Stimulated activated CD4-positive, alpha-beta T cell treated with anti-CD3 and anti-CD28 coated beads, Interleukin-4, amount 100 ng/mL, for 1 hour (primary cell): Measurements from ENCODE around the gene KRT14.
"Not testable (repeated sequence)": the region's sequence is repeated elsewhere in the genome, so short reads cannot be mapped to it uniquely, and the experiment has no call there.

Experiments
- DNase-seq: peaks from one replicate; pipeline ENCODE4 v3.0.0-alpha.2; 2020

Gene KRT14

DNA sequence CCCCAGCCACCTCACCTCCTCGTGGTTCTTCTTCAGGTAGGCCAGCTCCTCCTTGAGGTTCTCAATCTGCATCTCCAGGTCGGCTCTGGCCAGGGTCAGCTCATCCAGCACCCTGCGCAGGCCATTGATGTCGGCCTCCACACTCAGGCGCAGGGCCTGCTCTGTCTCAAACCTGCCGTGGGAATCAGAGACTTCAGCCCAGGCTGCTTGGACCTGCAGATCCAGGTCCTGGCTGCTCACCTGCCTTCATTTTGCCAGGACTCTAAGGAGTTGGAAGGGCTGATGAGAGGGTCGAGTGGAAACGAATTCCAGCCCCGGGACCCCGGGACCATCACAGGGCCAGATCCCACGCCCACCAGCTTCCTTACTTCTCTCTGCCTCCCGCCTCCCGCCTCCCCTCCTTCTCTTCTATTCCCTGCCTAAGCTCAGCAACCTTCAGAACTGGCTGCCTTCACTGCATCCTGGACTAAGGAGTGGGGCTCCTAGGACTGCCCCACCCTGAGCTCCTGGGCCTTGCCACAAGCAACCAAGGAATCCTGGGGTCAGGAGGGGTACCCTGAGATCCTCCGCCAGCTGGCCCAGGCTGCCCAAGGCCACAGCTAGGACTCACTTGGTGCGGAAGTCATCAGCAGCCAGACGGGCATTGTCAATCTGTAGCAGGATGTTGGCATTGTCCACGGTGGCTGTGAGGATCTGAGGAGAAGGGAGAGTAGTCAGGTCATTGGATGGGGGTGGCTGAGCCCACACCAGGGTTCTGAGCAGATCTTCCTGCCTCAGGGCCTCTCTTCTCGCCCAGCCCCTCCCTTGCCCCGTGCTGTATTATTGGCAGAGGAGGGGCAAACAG lies 35.9 kb upstream of the KRT14 start:
- not testable (repeated sequence) for DNase-seq

DNA sequence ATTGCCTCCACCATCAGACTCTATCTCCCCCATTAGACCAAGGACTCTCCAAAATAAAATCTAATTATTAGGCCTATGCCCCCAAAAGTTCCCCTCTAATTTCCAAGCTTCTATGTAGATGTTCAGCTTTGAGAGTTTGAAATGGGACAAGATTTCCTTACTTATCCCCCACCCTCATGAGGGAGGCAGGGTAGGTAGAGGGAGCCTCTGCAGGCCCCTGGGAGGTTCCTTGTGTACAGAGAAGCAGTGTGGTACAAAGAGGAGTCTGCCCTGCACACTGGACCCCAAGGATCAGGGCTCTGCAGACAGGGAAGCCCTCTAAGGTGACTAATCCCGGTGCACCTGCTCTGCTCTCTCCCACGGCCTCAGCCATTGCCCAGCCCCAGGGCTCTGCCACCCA lies 35.2 kb upstream of the KRT14 start:
- no peak for DNase-seq

DNA sequence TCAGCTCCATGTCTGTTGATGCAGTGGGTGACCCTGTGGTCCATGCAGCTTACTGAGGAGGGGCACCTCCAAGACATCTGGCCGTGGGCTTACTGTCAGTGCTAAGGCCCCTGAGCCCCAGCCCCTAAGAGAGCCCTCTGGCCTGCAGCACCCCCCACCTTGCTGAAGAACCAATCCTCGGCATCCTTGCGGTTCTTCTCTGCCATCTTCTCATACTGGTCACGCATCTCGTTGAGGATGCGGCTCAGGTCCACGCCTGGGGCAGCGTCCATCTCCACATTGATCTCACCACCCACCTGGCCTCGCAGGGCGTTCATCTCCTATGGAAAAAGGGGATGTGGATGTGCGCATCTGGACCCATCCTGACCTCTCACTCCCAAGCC lies 34.7 kb upstream of the KRT14 start:
- DNase-seq = not testable (repeated sequence)

DNA sequence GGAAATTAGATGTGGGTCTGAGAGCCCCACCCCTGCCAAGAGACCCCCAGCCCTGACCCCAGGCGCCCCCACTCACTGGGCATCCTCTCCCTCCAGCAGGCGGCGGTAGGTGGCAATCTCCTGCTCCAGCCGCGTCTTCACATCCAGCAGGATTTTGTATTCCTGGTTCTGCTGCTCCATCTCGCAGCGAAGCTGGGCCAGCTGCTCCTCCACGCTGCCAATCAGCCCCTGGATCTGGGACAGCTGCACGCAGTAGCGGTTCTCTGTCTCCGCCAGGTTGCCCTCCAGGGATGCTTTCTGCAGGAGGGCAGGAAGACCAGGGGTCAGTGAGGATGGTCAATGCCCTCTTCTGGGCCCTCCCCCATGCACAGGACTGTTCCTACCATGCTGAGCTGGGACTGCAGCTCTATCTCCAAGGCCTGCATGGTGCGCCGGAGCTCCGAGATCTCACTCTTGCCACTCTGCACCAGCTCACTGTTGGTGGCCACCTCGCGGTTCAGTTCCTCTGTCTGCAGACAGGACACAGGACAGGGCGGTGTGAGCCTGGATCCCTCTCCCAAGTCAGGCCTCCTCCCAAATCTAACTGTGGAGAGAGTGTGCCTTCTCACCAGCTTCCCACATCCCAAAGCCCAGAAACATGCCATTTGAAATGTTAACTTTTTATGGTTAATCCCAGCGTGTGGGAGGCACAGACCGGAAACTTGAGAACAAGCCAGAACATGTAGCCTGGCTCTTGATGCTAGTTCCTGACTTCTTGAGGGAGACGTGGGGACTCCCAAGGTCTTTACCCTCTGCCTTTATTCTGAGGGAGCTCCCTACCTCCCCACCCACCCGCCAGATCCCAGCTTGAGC lies 34.1 kb upstream of the KRT14 start:
- no peak for DNase-seq

DNA sequence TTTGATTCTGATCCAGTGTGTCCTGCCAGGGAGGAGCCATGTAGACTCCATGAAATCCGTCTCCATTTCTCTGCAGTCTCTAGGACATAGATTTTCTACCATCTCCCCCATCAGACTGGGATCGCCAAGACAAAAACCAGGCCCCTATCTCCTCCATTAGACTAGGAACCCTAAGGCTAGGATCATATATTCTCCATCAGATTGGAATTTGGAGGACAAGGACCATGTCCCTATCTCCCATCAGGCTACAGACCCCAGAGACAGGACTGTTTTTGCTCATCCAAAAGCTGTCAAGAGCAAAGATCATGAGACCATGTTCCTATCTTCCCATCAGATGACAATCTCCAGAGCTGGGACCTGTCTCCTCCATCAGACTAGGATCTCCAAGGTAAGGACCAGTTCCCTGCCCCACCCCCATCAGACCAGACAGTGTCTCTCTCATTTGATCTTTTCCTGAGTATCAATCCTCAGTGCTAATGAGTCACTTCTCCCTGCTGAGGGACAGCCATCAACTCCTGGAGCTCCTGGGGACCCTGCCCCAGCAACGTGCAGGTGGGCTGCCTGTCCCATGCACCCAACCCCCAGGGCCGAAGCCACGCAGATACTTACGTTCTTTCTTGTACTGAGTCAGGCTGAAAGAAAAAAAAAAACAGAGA lies 33.4 kb upstream of the KRT14 start:
- DNase-seq = not testable (repeated sequence)

DNA sequence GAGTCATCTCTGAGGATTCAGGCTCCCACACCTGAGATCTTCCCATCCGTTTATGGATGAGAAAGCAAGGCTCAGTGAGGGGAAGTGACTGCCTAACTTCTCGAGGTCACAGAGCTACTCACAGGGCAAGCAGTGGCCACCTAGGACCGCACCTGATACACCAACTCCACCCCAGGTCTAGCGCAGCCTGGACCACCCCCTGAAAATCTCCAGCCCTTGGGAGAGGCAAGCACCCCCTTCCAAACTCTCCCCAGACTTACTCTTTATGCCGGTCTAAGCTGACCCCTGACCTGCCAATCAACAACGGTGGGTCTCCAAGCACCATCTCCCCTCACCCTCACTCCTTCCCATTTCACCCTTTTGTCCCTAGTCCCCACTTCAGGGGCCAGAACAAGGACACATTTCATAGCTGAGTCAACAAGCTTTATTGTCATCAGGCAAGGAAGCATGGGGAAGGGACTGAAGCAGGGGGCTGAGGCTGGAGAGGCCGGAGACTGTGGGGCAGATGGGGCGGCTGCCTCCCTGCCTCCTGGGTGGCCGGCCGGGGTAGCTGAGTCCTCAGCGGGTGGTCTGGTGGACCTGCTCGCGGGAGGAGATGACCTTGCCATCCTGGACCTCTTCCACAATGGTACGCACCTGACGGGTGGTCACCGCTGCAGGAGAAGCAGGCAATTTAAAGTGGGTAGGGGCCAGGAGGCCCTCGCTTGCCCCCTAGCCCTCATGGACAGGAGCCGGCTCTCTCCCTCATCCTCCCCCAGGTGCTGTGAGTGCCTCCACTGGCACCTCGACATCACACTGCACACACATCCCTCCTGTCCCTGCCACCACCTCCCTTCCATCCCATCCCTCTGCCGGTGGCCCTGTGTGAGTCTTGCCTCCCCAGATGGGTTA lies 32.6 kb upstream of the KRT14 start:
- DNase-seq = no peak

DNA sequence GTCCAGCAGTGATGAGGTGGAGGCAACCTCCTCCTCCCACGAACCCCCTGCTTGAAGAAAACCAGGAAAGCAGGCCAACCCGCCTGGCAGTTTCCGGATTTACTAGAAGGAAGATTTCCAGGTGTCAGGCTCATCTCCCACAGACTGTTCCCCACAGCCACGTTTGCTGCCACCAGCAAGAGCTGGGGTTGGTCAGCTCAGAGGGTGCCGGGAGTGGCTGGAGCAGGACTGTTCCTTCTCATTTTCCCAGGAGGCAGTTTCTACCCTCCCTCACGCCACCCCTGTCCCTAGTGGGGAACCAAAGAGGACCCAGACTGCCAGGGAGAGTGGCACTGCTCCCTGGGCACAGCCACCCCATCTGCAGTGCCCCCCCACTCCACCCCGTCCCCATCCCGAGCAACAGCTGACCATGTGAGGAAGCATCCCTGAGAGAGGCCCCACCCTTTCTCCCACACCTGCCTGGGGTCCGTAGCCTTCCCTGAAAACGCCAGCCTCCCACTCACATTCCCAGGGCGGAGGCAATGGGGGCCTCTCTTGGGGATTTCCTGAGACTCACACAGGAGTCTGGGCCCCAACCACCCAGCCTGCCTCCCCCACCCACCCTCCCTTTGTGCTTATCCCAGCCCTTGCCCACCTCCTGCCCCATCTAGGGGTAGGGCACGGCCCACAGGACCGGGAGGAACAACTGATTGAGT lies 31.8 kb upstream of the KRT14 start:
- DNase-seq = no peak

DNA sequence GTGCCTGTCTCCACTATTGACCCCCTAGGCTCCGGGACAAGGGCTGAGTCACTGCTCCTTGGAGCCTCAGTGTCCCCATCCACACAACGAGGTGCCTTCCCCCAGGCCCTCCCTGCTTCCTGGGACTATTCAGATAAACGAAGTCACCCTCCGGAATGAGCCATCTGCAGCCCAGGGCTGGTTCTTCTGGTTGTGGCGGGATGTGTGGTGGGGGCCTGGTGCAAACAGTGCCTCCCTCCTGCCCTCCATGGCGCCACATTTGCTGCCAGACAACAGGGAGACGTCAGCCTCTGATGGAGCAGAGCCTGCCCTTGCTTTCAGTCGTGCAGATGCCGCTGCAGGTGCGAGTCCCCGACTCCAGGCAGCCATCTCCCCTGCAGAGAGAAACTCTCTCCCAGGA lies 31.0 kb upstream of the KRT14 start:
- no peak for DNase-seq

DNA sequence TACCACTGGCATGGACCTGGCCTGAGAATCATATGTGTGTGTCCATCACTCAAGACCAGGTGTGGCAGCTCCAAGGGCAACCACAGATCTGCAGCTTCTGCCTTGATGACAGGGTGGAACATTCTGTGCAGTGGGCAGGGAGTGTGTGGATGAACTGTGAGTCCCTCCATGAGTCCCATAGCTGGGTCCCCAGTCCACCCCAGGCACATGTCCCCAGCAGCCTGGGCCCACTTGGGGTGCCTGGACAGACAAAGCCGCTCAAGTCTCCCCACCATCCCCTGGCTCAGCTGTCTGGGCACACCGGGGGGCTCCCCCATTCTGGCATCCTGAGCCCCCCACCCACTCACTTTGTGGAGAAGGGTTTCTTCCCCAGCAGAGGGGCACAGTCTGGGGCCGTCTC lies 30.4 kb upstream of the KRT14 start:
- DNase-seq = no peak

DNA sequence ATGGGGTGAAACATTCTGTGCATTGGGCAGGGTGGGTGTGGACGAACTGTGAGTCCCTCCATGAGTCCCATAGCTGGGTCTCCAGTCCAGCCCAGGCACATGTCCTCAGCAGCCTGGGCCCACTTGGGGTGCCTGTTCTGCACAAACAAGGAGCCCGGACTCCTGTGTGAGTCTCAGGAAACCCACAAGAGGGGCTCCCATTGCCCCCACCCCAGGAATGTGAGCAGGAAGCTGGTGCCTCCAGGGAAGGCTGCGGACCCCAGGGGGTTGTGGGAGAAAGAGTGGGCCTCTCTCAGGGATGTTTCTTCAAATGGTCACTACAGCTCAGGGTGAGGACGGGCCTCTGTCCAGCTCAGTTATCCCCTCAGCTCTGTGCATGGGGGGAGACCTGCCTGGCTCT lies 29.8 kb upstream of the KRT14 start:
- not testable (repeated sequence) for DNase-seq

DNA sequence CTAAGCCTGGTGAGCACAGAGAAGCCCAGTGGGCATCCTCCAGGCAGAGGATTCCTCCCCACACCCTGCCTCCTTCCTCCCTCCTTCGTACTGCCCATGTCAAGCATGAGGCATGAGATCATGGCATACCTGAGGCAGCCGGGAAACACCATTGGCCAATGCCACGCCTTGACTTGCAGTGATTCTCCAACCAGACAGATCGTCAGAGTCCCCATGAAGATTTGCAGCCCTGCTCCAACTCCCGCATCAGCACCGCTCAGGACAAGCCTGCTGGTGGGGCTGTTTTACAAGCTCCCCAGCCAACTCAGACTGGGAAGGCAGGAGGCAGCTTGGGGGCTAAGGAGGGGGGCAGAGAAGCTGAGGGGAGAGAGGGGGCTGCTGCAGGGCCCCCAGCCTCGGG lies 28.8 kb upstream of the KRT14 start:
- no peak for DNase-seq

DNA sequence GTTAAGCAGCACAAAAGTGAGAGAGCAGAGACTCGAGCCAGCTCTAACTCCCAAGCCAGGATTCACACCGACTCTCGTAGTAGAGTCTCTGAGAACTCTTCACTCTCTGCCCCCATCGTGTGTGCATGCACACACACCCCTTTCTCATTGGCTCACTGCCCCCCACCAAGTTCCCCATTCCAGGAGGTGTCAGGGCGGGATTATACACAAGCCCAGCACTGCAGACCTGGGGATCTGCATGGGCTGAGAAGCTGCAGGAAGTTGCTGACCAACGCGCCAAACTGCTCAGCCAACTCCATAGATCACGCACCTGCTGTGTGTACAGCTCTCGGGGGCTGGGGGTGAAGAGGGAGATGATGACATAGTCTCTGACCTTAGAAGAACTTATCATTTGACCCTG lies 28.1 kb upstream of the KRT14 start:
- not testable (repeated sequence) for DNase-seq

DNA sequence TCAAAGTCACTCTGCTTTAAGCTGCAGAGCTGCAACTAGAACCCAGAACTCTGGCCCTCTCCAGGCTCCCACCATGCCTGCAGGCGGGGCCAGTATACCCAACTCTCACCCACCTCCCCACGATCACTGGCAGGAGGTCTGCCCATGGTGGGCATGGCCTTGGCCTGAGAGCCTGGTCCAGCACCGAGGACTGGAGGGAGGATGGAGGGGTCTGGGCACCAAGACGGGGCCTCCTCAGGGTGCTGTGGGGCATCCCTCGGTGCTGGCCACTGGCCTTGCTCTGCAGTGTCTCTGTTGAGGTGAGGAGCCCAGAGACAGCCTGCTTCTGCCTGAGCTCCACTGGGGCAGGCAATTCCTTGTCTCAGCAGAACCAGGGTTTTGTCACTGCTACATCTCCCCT lies 27.4 kb upstream of the KRT14 start:
- DNase-seq = no peak

DNA sequence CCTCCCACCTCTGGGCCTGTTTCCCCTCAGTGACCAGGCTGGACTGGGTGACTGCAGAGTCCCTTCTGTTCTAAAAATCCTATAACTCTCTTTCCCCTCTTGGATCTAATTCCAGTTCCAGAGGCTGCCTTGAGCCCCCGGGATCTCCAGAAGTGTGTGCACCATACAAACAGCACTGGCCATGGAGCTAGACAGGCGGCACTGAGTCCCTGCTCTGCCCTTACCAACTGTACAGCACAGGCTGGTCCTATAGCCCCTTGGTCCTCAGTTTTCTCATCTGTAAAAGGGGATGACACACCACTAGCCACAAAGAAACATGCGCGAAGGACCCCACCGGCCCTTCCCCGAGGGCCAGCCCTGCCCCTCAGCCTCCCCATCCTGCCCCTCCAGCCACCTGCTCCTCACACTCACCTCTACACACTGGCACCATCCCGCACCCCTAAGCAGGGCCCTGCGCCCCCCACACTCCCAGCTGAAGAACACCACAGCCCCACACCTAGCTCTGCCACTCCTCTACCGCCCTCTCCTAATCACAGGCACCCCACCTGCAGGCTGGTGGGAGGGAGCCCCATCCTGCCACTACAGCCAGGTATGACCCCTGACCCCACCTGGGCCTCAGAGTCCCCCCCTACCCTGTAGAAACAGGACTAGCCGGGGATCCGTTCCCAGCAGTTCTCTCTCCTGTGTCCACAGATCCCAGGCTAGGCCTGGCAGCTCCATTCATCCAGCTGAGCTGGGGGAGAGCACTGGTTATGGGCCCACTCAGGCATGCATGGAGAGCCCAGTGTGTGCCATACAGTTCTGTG lies 26.8 kb upstream of the KRT14 start:
- no peak for DNase-seq

DNA sequence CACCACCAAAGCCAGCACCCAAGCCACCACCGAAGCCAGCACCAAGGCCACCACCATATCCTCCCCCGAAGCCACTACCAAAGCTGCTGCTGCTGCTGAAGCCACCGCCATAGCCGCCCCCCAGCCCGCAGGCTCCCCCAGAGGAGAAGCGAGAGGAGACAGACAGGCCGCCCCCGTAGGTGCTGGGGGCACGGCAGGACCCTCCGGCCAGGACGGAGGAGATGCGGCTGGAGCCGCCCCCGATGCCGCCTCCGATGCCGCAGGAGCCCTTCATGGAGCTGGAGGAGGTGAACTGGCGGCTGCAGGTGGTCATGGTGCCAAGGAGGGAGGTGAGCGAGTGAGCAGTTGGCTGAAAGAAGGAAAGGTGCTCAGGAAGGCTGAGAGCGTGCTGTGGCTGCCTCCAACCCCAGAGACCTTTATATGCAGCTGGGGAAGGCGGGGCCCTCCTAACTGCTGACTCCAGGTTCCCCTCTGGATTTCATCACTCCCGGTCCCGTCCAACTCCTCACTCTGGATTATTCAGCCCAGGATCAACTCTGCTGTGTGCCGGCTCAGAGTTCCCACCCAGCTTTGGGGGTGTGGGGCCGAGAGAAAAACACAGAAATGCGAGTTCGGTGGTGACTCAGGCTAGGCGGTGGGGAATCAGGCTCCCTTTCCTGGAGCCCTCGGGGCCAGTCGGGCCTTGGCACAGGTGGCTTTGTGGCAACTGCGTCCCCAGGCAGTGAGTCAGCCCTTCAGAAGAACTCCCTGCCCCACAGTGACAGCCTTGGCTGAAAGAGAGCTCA lies 25.9 kb upstream of the KRT14 start, which contains the start of gene KRT16:
Gene KRT16 (minus strand): TSS at position 392 of the 785 bp plus-strand sequence. CDS start 79 bp downstream, at position 313.
- DNase-seq = not testable (repeated sequence)

DNA sequence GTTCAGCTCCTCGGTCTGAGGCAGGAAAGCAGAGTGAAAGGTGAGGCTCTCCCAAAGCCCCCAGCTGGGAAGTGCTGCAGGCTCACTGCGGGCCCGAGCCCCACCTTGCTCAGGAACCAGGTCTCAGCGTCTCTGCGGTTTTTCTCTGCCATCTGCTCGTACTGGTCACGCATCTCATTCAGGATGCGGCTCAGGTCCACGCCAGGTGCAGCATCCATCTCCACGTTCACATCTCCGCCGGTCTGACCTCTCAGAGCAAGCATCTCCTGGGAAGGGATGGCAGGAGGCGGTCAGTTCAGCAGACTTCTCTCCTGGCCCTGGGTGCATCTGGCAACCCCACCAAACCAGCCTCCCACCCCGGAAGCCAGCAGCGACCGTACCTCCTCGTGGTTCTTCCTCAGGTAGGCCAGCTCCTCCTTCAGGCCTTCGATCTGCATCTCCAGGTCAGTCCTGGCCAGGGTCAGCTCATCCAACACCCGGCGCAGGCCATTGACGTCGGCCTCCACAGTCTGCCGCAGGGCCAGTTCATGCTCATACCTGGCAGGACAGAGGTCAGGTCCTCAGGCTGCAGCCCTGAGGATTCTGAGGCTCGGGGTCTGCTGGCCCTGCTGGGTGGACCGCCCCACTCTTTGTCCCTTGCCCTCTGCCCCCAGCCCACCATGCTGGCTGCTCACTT lies 24.4 kb upstream of the KRT14 start:
- DNase-seq = no peak

DNA sequence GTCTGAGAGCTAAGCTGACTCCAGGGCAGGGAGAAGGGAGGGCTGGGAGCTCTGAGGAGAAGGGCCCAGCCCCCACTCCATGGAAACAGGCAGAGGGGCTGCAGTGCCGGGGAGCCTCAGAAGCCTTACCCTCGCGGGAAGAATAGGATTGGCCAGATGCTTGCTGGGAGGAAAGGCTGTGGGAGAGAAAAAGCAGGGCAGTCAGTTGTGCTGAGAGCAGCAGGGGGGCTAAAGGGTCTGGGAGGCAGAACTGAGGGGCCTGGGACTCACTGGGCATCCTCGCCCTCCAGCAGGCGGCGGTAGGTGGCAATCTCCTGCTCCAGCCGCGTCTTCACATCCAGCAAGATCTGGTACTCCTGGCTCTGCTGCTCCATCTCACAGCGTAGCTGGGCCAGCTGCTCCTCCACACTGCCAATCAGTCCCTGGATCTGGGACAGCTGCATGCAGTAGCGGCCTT lies 23.4 kb upstream of the KRT14 start:
- not testable (repeated sequence) for DNase-seq

DNA sequence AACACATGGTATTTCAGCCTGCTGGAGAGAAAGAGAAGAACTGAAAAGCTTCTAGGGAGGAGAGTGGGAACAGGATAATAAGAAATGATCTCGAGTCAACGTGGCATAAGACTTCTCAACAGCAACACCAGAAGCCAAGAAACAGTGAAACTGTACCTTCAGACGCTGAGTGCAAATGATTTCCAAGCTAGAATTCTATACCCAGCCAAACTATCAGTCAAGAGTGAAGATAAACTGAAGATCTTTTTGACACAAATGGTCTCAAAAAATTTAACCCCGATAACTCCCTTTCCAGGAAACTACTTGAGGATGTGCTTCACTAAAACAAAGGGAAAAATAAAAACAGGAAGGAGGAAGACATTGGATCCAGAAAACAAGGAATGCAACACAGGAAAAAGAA lies 20.2 kb upstream of the KRT14 start:
- DNase-seq = not testable (repeated sequence)

DNA sequence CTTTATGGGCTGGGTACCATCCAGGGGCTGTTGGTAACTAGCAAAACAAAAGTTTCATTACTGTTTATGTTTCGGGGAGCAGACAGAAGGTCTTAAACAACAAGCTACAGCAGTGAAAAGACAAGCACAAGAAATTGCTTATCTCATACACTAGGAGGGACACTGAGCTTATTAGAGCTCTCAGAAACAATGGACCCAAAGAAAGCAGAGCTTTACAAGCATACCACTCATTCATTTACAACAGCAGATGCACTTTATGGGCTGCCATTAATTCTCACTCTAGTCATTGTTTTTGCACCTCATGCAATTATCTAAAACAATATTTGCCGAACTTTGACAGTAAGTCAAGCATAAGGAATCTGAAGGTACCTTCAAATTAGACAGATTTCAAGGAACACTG lies 15.8 kb upstream of the KRT14 start:
- DNase-seq = no peak
